ENCODE results near the gene GIMAP8. TPM values are rescaled to one million over a fixed set of nuclear protein-coding genes. Genes with fewer than 3 reads are reported as not detected.
"Not testable (repeated sequence)": the region's sequence is repeated elsewhere in the genome, so short reads cannot be mapped to it uniquely, and the experiment has no call there.

GIMAP8 gene
- total RNA-seq, 2 donors from 2014 or later, result 10.3 to 16.4 TPM

- ATAC-seq (replicated peaks), result peak; percentile 30
- peak overlapping the region; percentile 94 for H3K27ac Mint-ChIP-seq
- peaks cover 15% of the 10 kb centered on the region for H3K4me1 Mint-ChIP-seq
- peaks cover 28% of the 10 kb centered on the region for H3K36me3 Mint-ChIP-seq (ENCODE audit: low read depth)
- H3K4me3 Mint-ChIP-seq, result peak overlapping the region; percentile 93
- no peaks in the 10 kb centered on the region for H3K9me3 Mint-ChIP-seq
- no peaks in the 10 kb centered on the region for H3K27me3 Mint-ChIP-seq
These were observed 65.1 kb downstream of the GIMAP8 start for GRCh38 chr7:150515248-150516147.

GRCh38 chr7:150516956-150517745, 66.7 kb downstream of the GIMAP8 start:
- peak overlapping the region; percentile 93 for H3K4me3 Mint-ChIP-seq
- peak overlapping the region; percentile 94 for H3K27ac Mint-ChIP-seq
- H3K36me3 Mint-ChIP-seq (ENCODE audit: low read depth), result peaks cover 45% of the 10 kb centered on the region
- no peak for ATAC-seq (replicated peaks)
- peaks cover 4% of the 10 kb centered on the region for H3K9me3 Mint-ChIP-seq
- H3K27me3 Mint-ChIP-seq, result no peaks in the 10 kb centered on the region
- peaks cover 15% of the 10 kb centered on the region for H3K4me1 Mint-ChIP-seq

- Mint-ChIP-seq H3K9me3 (peaks cover 4% of the 10 kb centered on the region), H3K36me3 (ENCODE audit: low read depth) (peaks cover 54% of the 10 kb centered on the region), H3K27me3 (no peaks in the 10 kb centered on the region), H3K27ac (peak overlapping the region; percentile 91), H3K4me1 (peaks cover 20% of the 10 kb centered on the region), H3K4me3 (peak overlapping the region; percentile 93)
- ATAC-seq (replicated peaks), result no peak
These were observed 68.9 kb downstream of the GIMAP8 start for GRCh38 chr7:150519310-150519709.

- ATAC-seq (replicated peaks), result peak; percentile 65
- H3K4me3 Mint-ChIP-seq, result peak overlapping the region; percentile 93
- H3K4me1 Mint-ChIP-seq, result peaks cover 25% of the 10 kb centered on the region
- peak overlapping the region; percentile 91 for H3K27ac Mint-ChIP-seq
- H3K27me3 Mint-ChIP-seq, result no peaks in the 10 kb centered on the region
- H3K9me3 Mint-ChIP-seq, result peaks cover 9% of the 10 kb centered on the region
- peaks cover 54% of the 10 kb centered on the region for H3K36me3 Mint-ChIP-seq (ENCODE audit: low read depth)
These were observed 69.7 kb downstream of the GIMAP8 start for GRCh38 chr7:150520145-150520544.

- peaks cover 30% of the 10 kb centered on the region for H3K4me1 Mint-ChIP-seq
- H3K4me3 Mint-ChIP-seq, result peak overlapping the region; percentile 93
- peaks cover 17% of the 10 kb centered on the region for H3K9me3 Mint-ChIP-seq
- H3K27ac Mint-ChIP-seq, result peak overlapping the region; percentile 12
- not testable (repeated sequence) for H3K27me3 Mint-ChIP-seq; ATAC-seq (replicated peaks)
- peaks cover 44% of the 10 kb centered on the region for H3K36me3 Mint-ChIP-seq (ENCODE audit: low read depth)
These were observed 72.5 kb downstream of the GIMAP8 start for GRCh38 chr7:150522931-150523330.

GRCh38 chr7:150524018-150524417, 73.6 kb downstream of the GIMAP8 start:
- Mint-ChIP-seq H3K27me3 (no peaks in the 10 kb centered on the region), H3K36me3 (ENCODE audit: low read depth) (peaks cover 36% of the 10 kb centered on the region), H3K4me3 (peak overlapping the region; percentile 51), H3K4me1 (peaks cover 30% of the 10 kb centered on the region), H3K9me3 (peaks cover 26% of the 10 kb centered on the region), H3K27ac (peak overlapping the region; percentile 74)
- peak; percentile 63 for ATAC-seq (replicated peaks)

Other genes with a start within 250 kb of the GIMAP8 start
- 10 to 100 TPM; 32.7 to 61.6 TPM for gene LRRC61, start 127.3 kb upstream of the GIMAP8 start, total RNA-seq
- gene ACTR3C, start 127.1 kb upstream of the GIMAP8 start, total RNA-seq, result 10 to 100 TPM in 1 of 2 donors, 1 to 10 TPM in 1; 9.4 to 11.1 TPM
- gene RARRES2, start 109.0 kb upstream of the GIMAP8 start, total RNA-seq, result not detected
- 10 to 100 TPM; 68.1 to 79.6 TPM for gene REPIN1, start 81.8 kb upstream of the GIMAP8 start, total RNA-seq
- 1 to 10 TPM; 2.5 to 3.2 TPM for gene ZNF775, start 71.3 kb upstream of the GIMAP8 start, total RNA-seq
- gene GIMAP7, start 64.2 kb downstream of the GIMAP8 start, total RNA-seq, result 10 to 100 TPM; 39.7 to 43.1 TPM
- gene GIMAP4, start 116.8 kb downstream of the GIMAP8 start, total RNA-seq, result 100 to 1,000 TPM; 102 to 193 TPM
- gene GIMAP6, start 181.8 kb downstream of the GIMAP8 start, total RNA-seq, result 10 to 100 TPM; 42.3 to 57.3 TPM
- 10 to 100 TPM; 29.1 to 44.9 TPM for gene GIMAP2, start 235.1 kb downstream of the GIMAP8 start, total RNA-seq

Measured in activated T-helper 17 cell treated with anti-CD3 and anti-CD28 coated beads, Interleukin-2, amount 50 U/mL, for 72 hours (primary cell).